SK-N-SH (cell line): ENCODE results near the gene PFN1.

Experiments used
- ELF1 ChIP-seq: IDR thresholded peaks from 2 replicates; pipeline ENCODE4 v1.4.0; 2012
- EZH2phosphoT487 ChIP-seq: fragments of 200-600 bp; sonication (generic); IDR thresholded peaks from 2 replicates; pipeline ENCODE4 v1.6.1; 2017; ENCODE audit warnings: low read depth, mixed run types, mild to moderate bottlenecking, antibody characterized with exemption, moderate library complexity, borderline replicate concordance
- FOXM1 ChIP-seq: IDR thresholded peaks from 2 replicates; pipeline ENCODE4 v1.4.0; 2012; ENCODE audit warnings: low read depth, mild to moderate bottlenecking
- GABPA ChIP-seq: IDR thresholded peaks from 2 replicates; pipeline ENCODE4 v1.4.0; 2012; ENCODE audit warnings: low read depth, mild to moderate bottlenecking
- MXI1 ChIP-seq: IDR thresholded peaks from 2 replicates; pipeline ENCODE4 v1.6.1; 2012; ENCODE audit warnings: mild to moderate bottlenecking, low read depth, low read length, improper control_type of control experiment
- POLR2AphosphoS5 ChIP-seq: IDR thresholded peaks from 2 replicates; pipeline ENCODE4 v1.6.1; 2012; ENCODE audit warnings: low read depth, low read length
- RAD21 ChIP-seq: IDR thresholded peaks from 2 replicates; pipeline ENCODE4 v1.6.1; 2012; ENCODE audit warnings: mild to moderate bottlenecking, low read length
- REST ChIP-seq: IDR thresholded peaks from 2 replicates; pipeline ENCODE4 v1.6.1; 2012; ENCODE audit warnings: mild to moderate bottlenecking, low read depth, low read length, moderate library complexity
- RFX5 ChIP-seq: IDR thresholded peaks from 2 replicates; pipeline ENCODE4 v1.6.1; 2012; ENCODE audit warnings: mild to moderate bottlenecking, improper control_type of control experiment, low read length
- SIN3A ChIP-seq: IDR thresholded peaks from 2 replicates; pipeline ENCODE4 v1.6.1; 2012; ENCODE audit warnings: low read depth, mild to moderate bottlenecking, low read length, moderate library complexity, borderline replicate concordance
- SMC3 ChIP-seq: IDR thresholded peaks from 2 replicates; pipeline ENCODE4 v1.6.1; 2012; ENCODE audit warnings: low read depth, low read length, improper control_type of control experiment
- TEAD4 ChIP-seq: IDR thresholded peaks from 2 replicates; pipeline ENCODE4 v1.4.0; 2012; ENCODE audit warnings: mild to moderate bottlenecking, borderline replicate concordance; ENCODE audit not compliant: insufficient read depth
- ZBTB33 ChIP-seq: IDR thresholded peaks from 2 replicates; pipeline ENCODE4 v1.4.0; 2012; ENCODE audit warnings: low read depth, borderline replicate concordance
- TF ChIP-seq, protein P1 (sequence below): fragments of 200-600 bp; sonication (generic); IDR thresholded peaks from 2 replicates; pipeline ENCODE4 v1.6.1; 2017; ENCODE audit warnings: antibody characterized with exemption, mild to moderate bottlenecking, moderate library complexity

- TF ChIP-seq SIN3A: no peak
- TF ChIP-seq, protein P1, sequence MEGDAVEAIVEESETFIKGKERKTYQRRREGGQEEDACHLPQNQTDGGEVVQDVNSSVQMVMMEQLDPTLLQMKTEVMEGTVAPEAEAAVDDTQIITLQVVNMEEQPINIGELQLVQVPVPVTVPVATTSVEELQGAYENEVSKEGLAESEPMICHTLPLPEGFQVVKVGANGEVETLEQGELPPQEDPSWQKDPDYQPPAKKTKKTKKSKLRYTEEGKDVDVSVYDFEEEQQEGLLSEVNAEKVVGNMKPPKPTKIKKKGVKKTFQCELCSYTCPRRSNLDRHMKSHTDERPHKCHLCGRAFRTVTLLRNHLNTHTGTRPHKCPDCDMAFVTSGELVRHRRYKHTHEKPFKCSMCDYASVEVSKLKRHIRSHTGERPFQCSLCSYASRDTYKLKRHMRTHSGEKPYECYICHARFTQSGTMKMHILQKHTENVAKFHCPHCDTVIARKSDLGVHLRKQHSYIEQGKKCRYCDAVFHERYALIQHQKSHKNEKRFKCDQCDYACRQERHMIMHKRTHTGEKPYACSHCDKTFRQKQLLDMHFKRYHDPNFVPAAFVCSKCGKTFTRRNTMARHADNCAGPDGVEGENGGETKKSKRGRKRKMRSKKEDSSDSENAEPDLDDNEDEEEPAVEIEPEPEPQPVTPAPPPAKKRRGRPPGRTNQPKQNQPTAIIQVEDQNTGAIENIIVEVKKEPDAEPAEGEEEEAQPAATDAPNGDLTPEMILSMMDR: no peak
- TF ChIP-seq ZBTB33: no peak
- no peak for TF ChIP-seq GABPA
- no peak for TF ChIP-seq SMC3
- TF ChIP-seq EZH2phosphoT487: no peak
- TF ChIP-seq POLR2AphosphoS5: no peak
- TF ChIP-seq MXI1: no peak
- no peak for TF ChIP-seq TEAD4
- TF ChIP-seq RAD21: no peak
- TF ChIP-seq RFX5: no peak
- TF ChIP-seq FOXM1: no peak
- no peak for TF ChIP-seq ELF1
- TF ChIP-seq REST: no peak
Measured at GRCh38 chr17:4956493-4957061, 8.2 kb upstream of the PFN1 start.
